A549 (cell line): ENCODE measurements around the gene QSOX1. TPM values are rescaled to one million over a fixed set of nuclear protein-coding genes. Genes with fewer than 3 reads are reported as not detected.

Source experiments
- ATAC-seq, 2 experiments: fragments of 200-7000 bp in 1 of 2; fragments of >200 bp in 1 of 2; cut with Nextera tagmentation in 1 of 2; cut with Tn5 transposase in 1 of 2; 3 replicates each; pipeline versions ENCODE4 v1.8.0 to v1.9.1; 2018 to 2020; ENCODE audit warnings: mild to moderate bottlenecking in 1 of 2, moderate library complexity in 1 of 2
- CTCF ChIA-PET: fragments of 300-600 bp; sonication (Branson Sonifier 250); formaldehyde crosslinking; extraction: SDS; loops from one replicate; lab custom pipeline; 2021; ENCODE audit warnings: antibody characterized with exemption, inconsistent platforms; lab: Yijun Ruan, JAX
- POLR2A ChIA-PET: fragments of 350-600 bp; formaldehyde crosslinking; extraction: SDS; loops from one replicate; lab custom pipeline; 2021; ENCODE audit warnings: antibody characterized with exemption, inconsistent platforms; lab: Yijun Ruan, JAX
- DNase-seq, 2 experiments: peaks; one replicate each; pipeline versions ENCODE4 v3.0.0 to v3.0.0-alpha.2; 2011 to 2016; ENCODE audit warnings: low read depth in 1 of 2, low spot score in 1 of 2
- FAIRE-seq: peaks from 2 replicates; lab custom pipeline; 2011; peaks lifted over from hg19 to GRCh38; lab: Jason Lieb, UNC
- H3K27ac ChIP-seq, 2 experiments: fragments of >200 bp; sonication (Bioruptor Twin); formaldehyde crosslinking; 3 replicates each; pipeline ENCODE4 v1.5.1; 2016 to 2017
- H3K4me1 ChIP-seq: fragments of >200 bp; sonication (Bioruptor Twin); formaldehyde crosslinking; 3 replicates; pipeline ENCODE4 v1.6.1; 2016
- H3K4me2 ChIP-seq: fragments of >200 bp; sonication (Bioruptor Twin); formaldehyde crosslinking; 3 replicates; pipeline ENCODE4 v1.6.1; 2016
- H3K4me3 ChIP-seq: fragments of >200 bp; sonication (Bioruptor Twin); formaldehyde crosslinking; 3 replicates; pipeline ENCODE4 v1.5.1; 2016
- H3K9me3 ChIP-seq: fragments of >200 bp; sonication (Bioruptor Twin); formaldehyde crosslinking; 3 replicates; pipeline ENCODE4 v1.6.1; 2016
- BCL3 ChIP-seq: fragments of >200 bp; sonication (Bioruptor Twin); formaldehyde crosslinking; IDR thresholded peaks from 3 replicates; pipeline ENCODE4 v1.6.1; 2016
- BHLHE40 ChIP-seq: IDR thresholded peaks from 2 replicates; pipeline ENCODE4 v1.6.1; 2012; ENCODE audit warnings: low read depth, low read length, inconsistent platforms
- CBX2 ChIP-seq: fragments of 200-600 bp; sonication (generic); IDR thresholded peaks from 2 replicates; pipeline ENCODE4 v1.6.1; 2016; ENCODE audit warnings: low read depth, mild to moderate bottlenecking, borderline replicate concordance
- CTCF ChIP-seq: fragments of >200 bp; sonication (Bioruptor Twin); formaldehyde crosslinking; IDR thresholded peaks from 3 replicates; pipeline ENCODE4 v1.5.1; 2016
- EHF ChIP-seq: fragments of 250-450 bp; sonication (Bioruptor Pico); IDR thresholded peaks from 2 replicates; pipeline ENCODE4 v1.5.0; 2020; ENCODE audit warnings: mild to moderate bottlenecking
- ESRRA ChIP-seq: fragments of 150-350 bp; IDR thresholded peaks from 2 replicates; pipeline ENCODE4 v1.6.1; 2014; ENCODE audit warnings: mild to moderate bottlenecking, low read length, borderline replicate concordance
- FOSL2 ChIP-seq, 2 experiments: fragments of 450-650 bp in 1 of 2; fragments of >200 bp in 1 of 2; sonication (Bioruptor Twin) in 1 of 2; formaldehyde crosslinking; IDR thresholded peaks; 2 replicates each; pipeline versions ENCODE4 v1.5.0 to v1.6.1; 2016 to 2020; ENCODE audit warnings: mild to moderate bottlenecking in 1 of 2, moderate library complexity in 1 of 2
- FOXS1 ChIP-seq: fragments of 250-450 bp; sonication (Bioruptor Pico); IDR thresholded peaks from 2 replicates; pipeline ENCODE4 v1.5.0; 2020; ENCODE audit warnings: mild to moderate bottlenecking, moderate library complexity
- HOXB13 ChIP-seq: fragments of 250-450 bp; sonication (Bioruptor Pico); IDR thresholded peaks from 2 replicates; pipeline ENCODE4 v1.5.0; 2020; ENCODE audit warnings: low read depth, mild to moderate bottlenecking, moderate library complexity
- HOXB5 ChIP-seq: fragments of 250-450 bp; sonication (Bioruptor Pico); IDR thresholded peaks from 2 replicates; pipeline ENCODE4 v1.5.0; 2020; ENCODE audit warnings: mild to moderate bottlenecking, moderate library complexity
- JUN ChIP-seq, 2 experiments: fragments of >200 bp; sonication (Bioruptor Twin); formaldehyde crosslinking; IDR thresholded peaks; 2 replicates in 1 of 2; 3 replicates in 1 of 2; pipeline ENCODE4 v1.6.1; 2016 to 2017
- JUNB ChIP-seq: fragments of >200 bp; sonication (Bioruptor Twin); formaldehyde crosslinking; IDR thresholded peaks from 2 replicates; pipeline ENCODE4 v1.6.1; 2016
- KDM1A ChIP-seq: fragments of 200-600 bp; sonication (generic); IDR thresholded peaks from 2 replicates; pipeline ENCODE4 v1.6.1; 2016; ENCODE audit warnings: low read depth, mild to moderate bottlenecking
- MAFK ChIP-seq: fragments of 450-650 bp; IDR thresholded peaks from 2 replicates; pipeline ENCODE4 v1.6.1; 2014; ENCODE audit not compliant: partially characterized antibody
- MAX ChIP-seq: IDR thresholded peaks from 2 replicates; pipeline ENCODE4 v1.6.1; 2012
- MAZ ChIP-seq: fragments of 150-350 bp; IDR thresholded peaks from 2 replicates; pipeline ENCODE4 v1.6.1; 2014; ENCODE audit warnings: antibody characterized with exemption, low read depth, low read length, borderline replicate concordance
- NR3C1 ChIP-seq: fragments of >200 bp; sonication (Bioruptor Twin); formaldehyde crosslinking; IDR thresholded peaks from 3 replicates; pipeline ENCODE4 v1.6.1; 2017
- POLR2A ChIP-seq: IDR thresholded peaks from 2 replicates; pipeline ENCODE4 v1.6.1; 2012; ENCODE audit warnings: mild to moderate bottlenecking, low read length
- RNF2 ChIP-seq: fragments of 200-600 bp; sonication (generic); IDR thresholded peaks from 2 replicates; pipeline ENCODE4 v1.6.1; 2016; ENCODE audit warnings: low read depth, mild to moderate bottlenecking, antibody characterized with exemption, moderate library complexity, borderline replicate concordance
- TFCP2L1 ChIP-seq: fragments of 250-450 bp; sonication (Bioruptor Pico); IDR thresholded peaks from 2 replicates; pipeline ENCODE4 v1.5.0; 2021; ENCODE audit warnings: mild to moderate bottlenecking
- ZNF302 ChIP-seq: fragments of 250-450 bp; sonication (Bioruptor Pico); IDR thresholded peaks from 2 replicates; pipeline ENCODE4 v1.9.0; 2021; ENCODE audit warnings: inconsistent platforms, mild to moderate bottlenecking, moderate library complexity
- WGBS: methylation state at CpG from one replicate; pipeline ENCODE4 v1.1.6; 2017; ENCODE audit errors: missing lambda C conversion rate; 5-methylcytosine and 5-hydroxymethylcytosine counted together
- polyA plus RNA-seq, 4 experiments: library from polyadenylated mRNA; depleted of rRNA in 3 of 4; stranded (reverse); fragments of >200 nt; fragmentation: RNase III in 1 of 4; extraction: RNeasy Plus Mini Kit Qiagen cat#74134 plus additional on column Dnase treatment in 1 of 4; gene quantifications; 2 replicates in 3 of 4; 3 replicates in 1 of 4; pipeline ENCODE4 v1.2.3, GENCODE V29; 2011 to 2017
- TF ChIP-seq, protein P1 (sequence below): fragments of 200-600 bp; sonication (generic); IDR thresholded peaks from 2 replicates; pipeline ENCODE4 v1.6.1; 2016; ENCODE audit warnings: antibody characterized with exemption, mild to moderate bottlenecking, moderate library complexity

Gene QSOX1
- polyA plus RNA-seq, 2 of the 4 experiments (the other 2 are of a cell fraction) = 43.8 to 60.2 TPM

- WGBS = 65% methylated on average over 3 of the region's 3 CpGs
- TF ChIP-seq CTCF (no peak), MAFK (peak; percentile 10)
- H3K4me1 ChIP-seq = peaks cover 13% of the 10 kb centered on the region; the same call in 2 of the 3 replicates
- CTCF ChIA-PET = interaction anchor here (1.1 to 11.1 kb wide), 2 partner anchors 59 to 233 kb away, joined by 4 to 102 read pairs; no protein-coding TSS in a partner anchor
- no peak overlapping the region for H3K27ac ChIP-seq
- POLR2A ChIA-PET = no interaction called here
- no peaks in the 10 kb centered on the region for H3K9me3 ChIP-seq
- no peak overlapping the region for H3K4me3 ChIP-seq
- no peak for FAIRE-seq
- H3K4me2 ChIP-seq = no peak overlapping the region
- ATAC-seq = no peak
- no peak for DNase-seq
These were observed 92.4 kb downstream of the QSOX1 start for GRCh38 chr1:180247061-180247460.

- H3K4me1 ChIP-seq = peaks cover 13% of the 10 kb centered on the region; the same call in 2 of the 3 replicates
- no peak for FAIRE-seq
- no peak for TF ChIP-seq CBX2
- TF ChIP-seq MAX = no peak
- TF ChIP-seq EHF (CRISPR knock-in tag) = no peak
- TF ChIP-seq, protein P1, sequence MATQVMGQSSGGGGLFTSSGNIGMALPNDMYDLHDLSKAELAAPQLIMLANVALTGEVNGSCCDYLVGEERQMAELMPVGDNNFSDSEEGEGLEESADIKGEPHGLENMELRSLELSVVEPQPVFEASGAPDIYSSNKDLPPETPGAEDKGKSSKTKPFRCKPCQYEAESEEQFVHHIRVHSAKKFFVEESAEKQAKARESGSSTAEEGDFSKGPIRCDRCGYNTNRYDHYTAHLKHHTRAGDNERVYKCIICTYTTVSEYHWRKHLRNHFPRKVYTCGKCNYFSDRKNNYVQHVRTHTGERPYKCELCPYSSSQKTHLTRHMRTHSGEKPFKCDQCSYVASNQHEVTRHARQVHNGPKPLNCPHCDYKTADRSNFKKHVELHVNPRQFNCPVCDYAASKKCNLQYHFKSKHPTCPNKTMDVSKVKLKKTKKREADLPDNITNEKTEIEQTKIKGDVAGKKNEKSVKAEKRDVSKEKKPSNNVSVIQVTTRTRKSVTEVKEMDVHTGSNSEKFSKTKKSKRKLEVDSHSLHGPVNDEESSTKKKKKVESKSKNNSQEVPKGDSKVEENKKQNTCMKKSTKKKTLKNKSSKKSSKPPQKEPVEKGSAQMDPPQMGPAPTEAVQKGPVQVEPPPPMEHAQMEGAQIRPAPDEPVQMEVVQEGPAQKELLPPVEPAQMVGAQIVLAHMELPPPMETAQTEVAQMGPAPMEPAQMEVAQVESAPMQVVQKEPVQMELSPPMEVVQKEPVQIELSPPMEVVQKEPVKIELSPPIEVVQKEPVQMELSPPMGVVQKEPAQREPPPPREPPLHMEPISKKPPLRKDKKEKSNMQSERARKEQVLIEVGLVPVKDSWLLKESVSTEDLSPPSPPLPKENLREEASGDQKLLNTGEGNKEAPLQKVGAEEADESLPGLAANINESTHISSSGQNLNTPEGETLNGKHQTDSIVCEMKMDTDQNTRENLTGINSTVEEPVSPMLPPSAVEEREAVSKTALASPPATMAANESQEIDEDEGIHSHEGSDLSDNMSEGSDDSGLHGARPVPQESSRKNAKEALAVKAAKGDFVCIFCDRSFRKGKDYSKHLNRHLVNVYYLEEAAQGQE = no peak
- TF ChIP-seq HOXB5 (CRISPR knock-in tag) = no peak
- no peak for TF ChIP-seq RNF2
- TF ChIP-seq MAZ = no peak
- TF ChIP-seq JUNB = no peak
- no peak for TF ChIP-seq ESRRA
- no peak for TF ChIP-seq ZNF302 (CRISPR knock-in tag)
- no peak for TF ChIP-seq KDM1A
- no peak for TF ChIP-seq BHLHE40
- no peak for TF ChIP-seq POLR2A
- no peak for TF ChIP-seq FOXS1 (CRISPR knock-in tag)
- TF ChIP-seq, all 56 proteins: peak for 0
- ChIA-PET CTCF (interaction anchor here (1.1 to 11.1 kb wide), 3 partner anchors 34 to 233 kb away, joined by 3 to 102 read pairs (median 4); no protein-coding TSS in a partner anchor), POLR2A (no interaction called here)
- no peak overlapping the region for H3K4me2 ChIP-seq
- ATAC-seq = no peak
- no peak for DNase-seq
- H3K27ac ChIP-seq = no peak overlapping the region
- H3K4me3 ChIP-seq = no peak overlapping the region
- WGBS = 85% methylated on average over 4 of the region's 4 CpGs
- H3K9me3 ChIP-seq = no peaks in the 10 kb centered on the region
These were observed 92.9 kb downstream of the QSOX1 start for GRCh38 chr1:180247580-180247979.

- Histone ChIP-seq H3K9me3 (no peaks in the 10 kb centered on the region), H3K4me2 (no peak overlapping the region), H3K4me3 (no peak overlapping the region), H3K27ac (no peak overlapping the region), H3K4me1 (peaks cover 13% of the 10 kb centered on the region; the same call in 2 of the 3 replicates)
- CTCF ChIA-PET = interaction anchor here (0.8 to 11.1 kb wide), 5 partner anchors 17 to 232 kb away, joined by 3 to 102 read pairs (median 4); no protein-coding TSS in a partner anchor
- FAIRE-seq = no peak
- DNase-seq = no peak
- POLR2A ChIA-PET = no interaction called here
- ATAC-seq = no peak
- TF ChIP-seq BCL3 (no peak), JUN (IDR thresholded peaks at IDR 0.05) (no peak), MAFK (no peak), MAZ (no peak), BHLHE40 (no peak), FOSL2 (IDR thresholded peaks at IDR 0.05) (no peak), FOSL2 (CRISPR knock-in tag; IDR thresholded peaks at IDR 0.05) (no peak), HOXB13 (CRISPR knock-in tag) (no peak), TFCP2L1 (CRISPR knock-in tag) (no peak), NR3C1 (no peak)
- WGBS = 92% methylated on average over 7 of the region's 7 CpGs
These were observed 93.5 kb downstream of the QSOX1 start for GRCh38 chr1:180248176-180248575.
